GM10248 (cell line): ENCODE measurements around the gene POU2F3.

Experiments used
- CTCF ChIA-PET: fragments of 300-600 bp; sonication (Branson Sonifier 250); formaldehyde crosslinking; extraction: SDS; loops from one replicate; lab custom pipeline; 2021; ENCODE audit warnings: antibody characterized with exemption; lab: Yijun Ruan, JAX
- POLR2A ChIA-PET: fragments of 350-650 bp; sonication (Branson Sonifier 250); formaldehyde crosslinking; extraction: SDS; loops from one replicate; lab custom pipeline; 2020; ENCODE audit warnings: antibody characterized with exemption; lab: Yijun Ruan, JAX
- DNase-seq: peaks from one replicate; pipeline ENCODE4 v3.0.0; 2012; ENCODE audit errors: extremely low spot score
- CTCF ChIP-seq: IDR thresholded peaks from 2 replicates; pipeline ENCODE4 v1.5.1; 2012; ENCODE audit warnings: mild to moderate bottlenecking, low read depth; ENCODE audit errors: extremely low read depth, missing control alignments, control extremely low read depth

The POU2F3 gene

GRCh38 chr11:120340529-120340928 is 100.6 kb downstream of the POU2F3 start:
- no peak for TF ChIP-seq CTCF
- DNase-seq: no peak
- CTCF ChIA-PET: no interaction called here
- POLR2A ChIA-PET: no interaction called here

- DNase-seq: no peak
- CTCF ChIA-PET: interaction anchor here (1.9 kb wide), 1 partner anchor 8 kb away, joined by 7 read pairs; no protein-coding TSS in a partner anchor
- POLR2A ChIA-PET: no interaction called here
- TF ChIP-seq CTCF: no peak
Measured at GRCh38 chr11:120342226-120342625, 102.3 kb downstream of the POU2F3 start.

DNA sequence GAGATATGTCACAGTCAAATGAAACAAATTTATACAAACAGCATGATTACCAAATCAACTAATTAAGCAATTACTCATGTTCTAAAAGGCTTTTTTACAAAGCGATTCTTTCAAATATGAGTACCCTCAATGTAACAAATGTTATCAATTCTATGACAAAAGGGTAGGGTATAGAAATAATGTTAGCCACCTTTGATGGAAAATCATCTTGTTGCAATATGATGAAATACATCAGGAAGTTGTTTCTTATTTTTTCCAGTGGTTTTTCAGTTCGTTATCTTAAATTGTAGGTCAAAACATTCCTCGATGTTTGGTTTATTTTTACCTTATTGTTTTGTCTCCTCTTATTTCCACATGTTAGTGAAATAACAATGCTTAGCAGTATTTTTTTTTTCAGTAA is 102.7 kb downstream of the POU2F3 start:
- ChIA-PET POLR2A (no interaction called here), CTCF (interaction anchor here (1.3 to 1.9 kb wide), 2 partner anchors 8 to 40 kb away, joined by 3 to 7 read pairs; no protein-coding TSS in a partner anchor)
- no peak for TF ChIP-seq CTCF
- DNase-seq: no peak

- POLR2A ChIA-PET: no interaction called here
- TF ChIP-seq CTCF: no peak
- peak; percentile 65 for DNase-seq
- CTCF ChIA-PET: interaction anchor here (1.3 to 1.9 kb wide), 2 partner anchors 9 to 40 kb away, joined by 3 to 7 read pairs; no protein-coding TSS in a partner anchor
Measured at GRCh38 chr11:120343429-120343828, 103.5 kb downstream of the POU2F3 start.

GRCh38 chr11:120344302-120345004 is 104.5 kb downstream of the POU2F3 start:
- no peak for TF ChIP-seq CTCF
- DNase-seq: peak; percentile 63
- CTCF ChIA-PET: no interaction called here
- POLR2A ChIA-PET: no interaction called here

GRCh38 chr11:120346233-120346632 is 106.3 kb downstream of the POU2F3 start:
- no peak for TF ChIP-seq CTCF
- CTCF ChIA-PET: interaction anchor here (1.3 kb wide), 1 partner anchor 9 kb away, joined by 4 read pairs; no protein-coding TSS in a partner anchor
- POLR2A ChIA-PET: no interaction called here
- no peak for DNase-seq
